AG20443 (cell line): Measurements from ENCODE around the gene POU4F2.
"Not testable (repeated sequence)": the region's sequence is repeated elsewhere in the genome, so short reads cannot be mapped to it uniquely, and the experiment has no call there.

ENCODE experiments used
- DNase-seq: peaks from one replicate; pipeline ENCODE4 v3.0.0; 2012; ENCODE audit warnings: low spot score, mixed read lengths

Gene POU4F2

DNA sequence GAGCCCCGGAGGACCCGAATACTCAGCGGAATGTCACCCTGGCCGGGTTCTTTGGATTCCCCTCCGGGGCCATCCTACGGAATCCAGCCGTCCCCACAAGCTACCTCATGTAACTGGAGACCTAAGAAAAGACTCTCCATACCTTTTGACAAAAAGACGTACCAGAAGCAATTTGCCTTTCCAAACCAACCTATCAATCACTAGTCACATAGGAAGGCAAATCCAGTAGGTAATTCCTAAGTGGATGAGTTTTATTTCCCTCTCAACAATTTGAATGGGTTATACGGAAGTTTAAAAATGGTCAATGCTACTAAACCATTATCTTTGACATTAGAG lies 16.8 kb downstream of the POU4F2 start:
- no peak for DNase-seq

DNA sequence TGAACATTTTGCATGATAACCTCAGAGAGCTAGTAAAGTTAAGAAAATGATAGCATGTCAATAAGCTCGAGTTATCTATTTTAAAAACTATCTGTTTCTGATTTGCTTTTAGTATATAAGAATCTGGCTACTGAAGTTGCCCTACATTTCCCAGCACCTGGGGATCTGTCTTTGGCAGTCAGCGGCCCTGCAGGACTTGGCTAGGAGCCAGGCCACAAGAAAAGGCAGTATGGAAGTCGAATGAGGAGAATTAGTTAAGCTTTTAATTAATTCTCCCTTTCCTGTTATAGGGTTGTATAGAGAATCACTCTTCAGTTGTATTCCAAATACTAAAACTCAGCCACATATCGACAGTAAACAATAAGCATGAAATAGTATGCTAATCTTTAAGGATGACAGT lies 22.7 kb downstream of the POU4F2 start:
- DNase-seq, result no peak

DNA sequence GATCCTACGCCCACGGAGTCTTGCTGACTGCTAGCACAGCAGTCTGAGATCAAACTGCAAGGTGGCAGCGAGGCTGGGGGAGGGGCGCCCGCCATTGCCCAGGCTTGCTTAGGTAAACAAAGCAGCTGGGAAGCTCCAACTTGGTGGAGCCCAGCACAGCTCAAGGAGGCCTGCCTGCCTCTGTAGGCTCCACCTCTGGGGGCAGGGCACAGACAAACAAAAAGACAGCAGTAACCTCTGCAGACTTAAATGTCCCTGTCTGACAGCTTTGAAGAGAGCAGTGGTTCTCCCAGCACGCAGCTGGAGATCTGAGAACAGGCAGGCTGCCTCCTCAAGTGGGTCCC lies 25.2 kb downstream of the POU4F2 start:
- not testable (repeated sequence) for DNase-seq

DNA sequence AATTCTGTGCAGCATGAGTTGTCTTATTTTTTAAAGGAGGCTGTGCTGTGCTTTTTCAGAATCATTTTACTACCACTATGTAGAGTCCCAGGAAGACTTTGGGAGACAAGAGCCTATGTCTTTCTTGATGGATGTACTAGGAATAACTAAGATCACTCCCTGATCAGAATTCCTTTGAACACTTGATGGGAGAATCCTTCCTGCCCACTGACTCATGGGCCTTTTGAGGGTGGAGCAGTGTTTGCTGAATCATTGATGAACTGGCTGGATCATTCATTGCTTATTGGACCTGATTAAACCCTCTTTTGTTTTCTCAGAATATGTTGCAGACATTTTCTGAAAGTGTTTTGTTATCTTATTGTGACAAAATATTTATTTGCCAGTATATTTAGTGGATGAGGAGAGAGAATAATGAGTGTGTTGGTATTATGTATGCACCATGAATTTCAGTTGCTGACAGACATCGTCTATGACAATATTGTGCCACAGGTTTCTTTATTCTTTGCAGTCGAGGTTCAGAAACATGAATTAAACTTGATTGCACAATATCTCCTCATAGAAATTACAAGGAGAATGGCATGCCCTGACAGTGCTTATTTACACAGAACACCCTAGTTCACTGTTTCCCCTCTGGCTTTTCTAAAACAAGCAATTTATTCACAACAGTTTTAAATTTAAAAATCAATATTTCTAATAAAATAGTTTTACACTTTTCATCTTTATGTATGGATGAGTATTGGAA lies 36.3 kb downstream of the POU4F2 start:
- DNase-seq, result no peak
